H9 (cell line): ENCODE results near the gene PARL. TPM values are rescaled to one million over a fixed set of nuclear protein-coding genes. Genes with fewer than 3 reads are reported as not detected.

ENCODE experiments used
- DNase-seq: peaks from one replicate; pipeline ENCODE4 v3.0.0-alpha.2; 2017
- H2AFZ ChIP-seq: one replicate; pipeline ENCODE4 v1.6.1; 2013; ENCODE audit warnings: mild to moderate bottlenecking, low read length, control low read depth, moderate library complexity
- H2AK5ac ChIP-seq: 2 replicates; pipeline ENCODE4 v1.6.1; 2013; ENCODE audit warnings: low read length, control low read depth, mixed read lengths; ENCODE audit not compliant: insufficient read length
- H2BK120ac ChIP-seq: one replicate; pipeline ENCODE4 v1.6.1; 2013; ENCODE audit warnings: low read depth, mild to moderate bottlenecking, low read length, control low read depth, inconsistent platforms; ENCODE audit not compliant: poor library complexity, severe bottlenecking
- H2BK12ac ChIP-seq: 2 replicates; pipeline ENCODE4 v1.6.1; 2013; ENCODE audit warnings: low read length, control low read depth, mixed read lengths, low read depth; ENCODE audit not compliant: insufficient read length
- H2BK15ac ChIP-seq: 2 replicates; pipeline ENCODE4 v1.6.1; 2013; ENCODE audit warnings: low read depth, low read length, control low read depth
- H2BK20ac ChIP-seq: one replicate; pipeline ENCODE4 v1.6.1; 2013; ENCODE audit warnings: low read depth, mild to moderate bottlenecking, low read length, control low read depth, inconsistent platforms; ENCODE audit not compliant: poor library complexity, severe bottlenecking
- H2BK5ac ChIP-seq: 2 replicates; pipeline ENCODE4 v1.6.1; 2013; ENCODE audit warnings: low read length, control low read depth, mixed read lengths; ENCODE audit not compliant: insufficient read length
- H3K14ac ChIP-seq: 2 replicates; pipeline ENCODE4 v1.6.1; 2013; ENCODE audit warnings: low read length, control low read depth; ENCODE audit not compliant: insufficient read depth
- H3K18ac ChIP-seq: 2 replicates; pipeline ENCODE4 v1.6.1; 2013; ENCODE audit warnings: low read depth, mild to moderate bottlenecking, mixed read lengths, low read length, control low read depth; ENCODE audit not compliant: insufficient read length
- H3K23ac ChIP-seq: 2 replicates; pipeline ENCODE4 v1.6.1; 2013; ENCODE audit warnings: low read length, control low read depth, mixed read lengths, low read depth; ENCODE audit not compliant: insufficient read length
- H3K23me2 ChIP-seq: 2 replicates; pipeline ENCODE4 v1.6.1; 2013; ENCODE audit warnings: low read depth, mild to moderate bottlenecking, mixed read lengths, low read length, control low read depth; ENCODE audit not compliant: insufficient read length, poor library complexity, severe bottlenecking
- H3K27ac ChIP-seq: 2 replicates; pipeline ENCODE4 v1.5.1; 2013; ENCODE audit warnings: low read length, control low read depth, mixed read lengths, low read depth; ENCODE audit not compliant: insufficient read length
- H3K27me3 ChIP-seq: 2 replicates; pipeline ENCODE4 v1.6.1; 2013; ENCODE audit warnings: low read length, control low read depth, inconsistent platforms; ENCODE audit not compliant: insufficient read depth
- H3K4ac ChIP-seq: 2 replicates; pipeline ENCODE4 v1.6.1; 2013; ENCODE audit warnings: low read depth, mild to moderate bottlenecking, control low read depth, inconsistent platforms, low read length, moderate library complexity
- H3K4me1 ChIP-seq: 2 replicates; pipeline ENCODE4 v1.6.1; 2013; ENCODE audit warnings: low read length, control low read depth, inconsistent platforms; ENCODE audit not compliant: insufficient read depth
- H3K4me2 ChIP-seq: 2 replicates; pipeline ENCODE4 v1.6.1; 2013; ENCODE audit warnings: low read length, control low read depth, mixed read lengths; ENCODE audit not compliant: insufficient read length, insufficient read depth
- H3K56ac ChIP-seq: 2 replicates; pipeline ENCODE4 v1.6.1; 2013; ENCODE audit warnings: low read depth, mild to moderate bottlenecking, mixed read lengths, low read length, control low read depth; ENCODE audit not compliant: insufficient read length
- H3K79me1 ChIP-seq: 2 replicates; pipeline ENCODE4 v1.6.1; 2013; ENCODE audit warnings: low read depth, mild to moderate bottlenecking, moderate library complexity, low read length, control low read depth, inconsistent platforms; ENCODE audit not compliant: insufficient read depth, poor library complexity, severe bottlenecking
- H3K79me2 ChIP-seq: 2 replicates; pipeline ENCODE4 v1.6.1; 2013; ENCODE audit warnings: low read length, control low read depth, inconsistent platforms; ENCODE audit not compliant: insufficient read depth
- H3K9ac ChIP-seq: 2 replicates; pipeline ENCODE4 v1.6.1; 2013; ENCODE audit warnings: low read length, control low read depth, mixed read lengths; ENCODE audit not compliant: insufficient read length; ENCODE audit errors: extremely low read depth
- H3K9me3 ChIP-seq: one replicate; pipeline ENCODE4 v1.6.1; 2013; ENCODE audit warnings: low read depth, low read length, inconsistent platforms; ENCODE audit not compliant: control insufficient read depth
- H3T11ph ChIP-seq: one replicate; pipeline ENCODE4 v1.6.1; 2013; ENCODE audit warnings: mild to moderate bottlenecking, low read length, control low read depth, inconsistent platforms
- H4K20me1 ChIP-seq: one replicate; pipeline ENCODE4 v1.6.1; 2013; ENCODE audit not compliant: control insufficient read depth, insufficient read length, insufficient read depth
- H4K5ac ChIP-seq: 2 replicates; pipeline ENCODE4 v1.6.1; 2013; ENCODE audit warnings: low read depth, mild to moderate bottlenecking, mixed read lengths, low read length, control low read depth; ENCODE audit not compliant: insufficient read length
- H4K8ac ChIP-seq: replicated peaks from 2 replicates; pipeline ENCODE4 v1.6.1; 2013; ENCODE audit warnings: low read length, control low read depth, mixed read lengths, low read depth; ENCODE audit not compliant: insufficient read length
- H4K91ac ChIP-seq: 2 replicates; pipeline ENCODE4 v1.6.1; 2013; ENCODE audit warnings: low read depth, mild to moderate bottlenecking, moderate library complexity, mixed read lengths, low read length, control low read depth; ENCODE audit not compliant: insufficient read length
- H3K27ac Mint-ChIP-seq, 3 experiments: 2 replicates in 2 of 3; 3 replicates in 1 of 3; pipeline ENCODE4 v1.8.0; 2020 to 2021; ENCODE audit warnings: mixed read lengths in 3 of 3, mild to moderate bottlenecking in 1 of 3, moderate library complexity in 1 of 3
- H3K27me3 Mint-ChIP-seq: 2 replicates; pipeline ENCODE4 v1.8.0; 2021; ENCODE audit warnings: low read depth, mild to moderate bottlenecking, moderate library complexity, mixed read lengths
- H3K36me3 Mint-ChIP-seq, 3 experiments: 2 replicates in 2 of 3; 3 replicates in 1 of 3; pipeline ENCODE4 v1.8.0; 2020 to 2021; ENCODE audit warnings: low read depth in 3 of 3, mixed read lengths in 3 of 3; ENCODE audit not compliant: insufficient read depth in 1 of 3
- H3K4me1 Mint-ChIP-seq, 2 experiments: 2 replicates each; pipeline ENCODE4 v1.8.0; 2020; ENCODE audit warnings: mixed read lengths in 2 of 2
- H3K4me3 Mint-ChIP-seq, 2 experiments: 2 replicates in 1 of 2; 3 replicates in 1 of 2; pipeline ENCODE4 v1.8.0; 2020 to 2021; ENCODE audit warnings: mild to moderate bottlenecking in 2 of 2, mixed read lengths in 2 of 2, moderate library complexity in 1 of 2
- H3K9me3 Mint-ChIP-seq, 2 experiments: 2 replicates in 1 of 2; 3 replicates in 1 of 2; pipeline ENCODE4 v1.8.0; 2020; ENCODE audit warnings: mild to moderate bottlenecking in 2 of 2, mixed read lengths in 2 of 2, moderate library complexity in 1 of 2
- WGBS: extraction: QIAGEN DNeasy Blood & Tissue Kit; methylation state at CpG from one replicate; pipeline ENCODE4 v1.1.7; 2013; ENCODE audit warnings: missing lambda C conversion rate, low lambda C conversion rate, mixed read lengths; ENCODE audit not compliant: insufficient read length; ENCODE audit errors: extremely low coverage; 5-methylcytosine and 5-hydroxymethylcytosine counted together
- total RNA-seq: library from RNA; stranded (reverse); gene quantifications from 2 replicates; pipeline ENCODE4 v1.2.1, GENCODE V29; 2021
- TF ChIP-seq, protein P1 (sequence below): fragments of 200-600 bp; sonication (generic); conservative IDR thresholded peaks from 3 replicates; pipeline ENCODE4 v1.8.0; 2021; ENCODE audit warnings: antibody characterized with exemption, mild to moderate bottlenecking

The PARL gene
- total RNA-seq, 1 experiment from 2014 or later: 94.5 TPM

DNA sequence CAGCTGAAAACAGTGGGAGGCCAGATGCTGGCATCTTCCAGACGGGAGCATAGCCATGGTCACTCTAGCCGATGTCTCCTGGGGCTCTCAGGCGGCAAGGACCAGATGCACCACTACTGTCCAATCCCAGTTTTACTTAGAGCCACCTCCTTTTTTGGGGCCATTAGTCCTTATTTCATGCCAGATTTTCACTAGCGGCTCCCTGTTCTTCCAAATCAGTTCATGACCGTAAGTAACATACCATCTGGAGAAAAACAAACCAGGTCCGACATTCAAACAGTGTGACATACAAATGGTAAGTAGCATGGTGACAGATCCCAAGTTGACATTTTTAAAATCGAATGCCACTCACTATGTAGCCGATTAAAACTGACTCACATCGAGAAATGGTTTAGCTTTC lies 55.2 kb downstream of the PARL start:
- no peak overlapping the region for H4K5ac ChIP-seq
- no peaks in the 10 kb centered on the region for H3K79me1 ChIP-seq
- H4K91ac ChIP-seq: no peak overlapping the region
- no peak overlapping the region for H4K8ac ChIP-seq
- H3K9me3 ChIP-seq: no peaks in the 10 kb centered on the region
- DNase-seq: no peak
- no peak overlapping the region for H2AK5ac ChIP-seq
- no peak overlapping the region for H3T11ph ChIP-seq
- H3K4me2 ChIP-seq: no peak overlapping the region
- H3K23ac ChIP-seq: no peak overlapping the region
- no peak overlapping the region for H3K4ac ChIP-seq
- H2BK120ac ChIP-seq: no peak overlapping the region
- no peak overlapping the region for H2BK12ac ChIP-seq
- H2BK20ac ChIP-seq: no peak overlapping the region
- H3K18ac ChIP-seq: no peak overlapping the region
- Mint-ChIP-seq H3K9me3 (no peaks in the 10 kb centered on the region), H3K27ac (0 out of 7 replicates have a peak overlapping the region, but pooled peaks of 1 of the 3 experiments have one; percentile 28), H3K4me1 (peaks cover 8 to 11% of the 10 kb centered on the region in 2 experiments), H3K27me3 (no peaks in the 10 kb centered on the region), H3K36me3 (peaks cover 6 to 41% (median 40%) of the 10 kb centered on the region in 3 experiments; a peak in 5 of 7 replicates), H3K4me3 (no peak overlapping the region)
- H2AFZ ChIP-seq: no peak overlapping the region
- H3K4me1 ChIP-seq: no peaks in the 10 kb centered on the region; the same call in 1 of the 2 replicates
- no peak overlapping the region for H2BK5ac ChIP-seq
- H3K14ac ChIP-seq: no peak overlapping the region
- no peak overlapping the region for H3K27ac ChIP-seq
- WGBS: no CpG with 5 or more reads among the region's 9 CpGs
- H3K23me2 ChIP-seq: peaks cover 6% of the 10 kb centered on the region
- no peak overlapping the region for H2BK15ac ChIP-seq
- no peak overlapping the region for H3K56ac ChIP-seq
- H4K20me1 ChIP-seq: no peaks in the 10 kb centered on the region
- TF ChIP-seq, protein P1, sequence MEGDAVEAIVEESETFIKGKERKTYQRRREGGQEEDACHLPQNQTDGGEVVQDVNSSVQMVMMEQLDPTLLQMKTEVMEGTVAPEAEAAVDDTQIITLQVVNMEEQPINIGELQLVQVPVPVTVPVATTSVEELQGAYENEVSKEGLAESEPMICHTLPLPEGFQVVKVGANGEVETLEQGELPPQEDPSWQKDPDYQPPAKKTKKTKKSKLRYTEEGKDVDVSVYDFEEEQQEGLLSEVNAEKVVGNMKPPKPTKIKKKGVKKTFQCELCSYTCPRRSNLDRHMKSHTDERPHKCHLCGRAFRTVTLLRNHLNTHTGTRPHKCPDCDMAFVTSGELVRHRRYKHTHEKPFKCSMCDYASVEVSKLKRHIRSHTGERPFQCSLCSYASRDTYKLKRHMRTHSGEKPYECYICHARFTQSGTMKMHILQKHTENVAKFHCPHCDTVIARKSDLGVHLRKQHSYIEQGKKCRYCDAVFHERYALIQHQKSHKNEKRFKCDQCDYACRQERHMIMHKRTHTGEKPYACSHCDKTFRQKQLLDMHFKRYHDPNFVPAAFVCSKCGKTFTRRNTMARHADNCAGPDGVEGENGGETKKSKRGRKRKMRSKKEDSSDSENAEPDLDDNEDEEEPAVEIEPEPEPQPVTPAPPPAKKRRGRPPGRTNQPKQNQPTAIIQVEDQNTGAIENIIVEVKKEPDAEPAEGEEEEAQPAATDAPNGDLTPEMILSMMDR: no peak
- H3K27me3 ChIP-seq: no peaks in the 10 kb centered on the region
- H3K79me2 ChIP-seq: no peaks in the 10 kb centered on the region
- H3K9ac ChIP-seq: no peak overlapping the region
